Measurements from ENCODE around the gene ZMYM5. TPM values are rescaled to one million over a fixed set of nuclear protein-coding genes. Genes with fewer than 3 reads are reported as not detected.
"Not testable (repeated sequence)": the region's sequence is repeated elsewhere in the genome, so short reads cannot be mapped to it uniquely, and the experiment has no call there.

ZMYM5 gene
- total RNA-seq, 4 donors from 2014 or later, result 7.4 to 16.2 (median 10.0) TPM

DNA sequence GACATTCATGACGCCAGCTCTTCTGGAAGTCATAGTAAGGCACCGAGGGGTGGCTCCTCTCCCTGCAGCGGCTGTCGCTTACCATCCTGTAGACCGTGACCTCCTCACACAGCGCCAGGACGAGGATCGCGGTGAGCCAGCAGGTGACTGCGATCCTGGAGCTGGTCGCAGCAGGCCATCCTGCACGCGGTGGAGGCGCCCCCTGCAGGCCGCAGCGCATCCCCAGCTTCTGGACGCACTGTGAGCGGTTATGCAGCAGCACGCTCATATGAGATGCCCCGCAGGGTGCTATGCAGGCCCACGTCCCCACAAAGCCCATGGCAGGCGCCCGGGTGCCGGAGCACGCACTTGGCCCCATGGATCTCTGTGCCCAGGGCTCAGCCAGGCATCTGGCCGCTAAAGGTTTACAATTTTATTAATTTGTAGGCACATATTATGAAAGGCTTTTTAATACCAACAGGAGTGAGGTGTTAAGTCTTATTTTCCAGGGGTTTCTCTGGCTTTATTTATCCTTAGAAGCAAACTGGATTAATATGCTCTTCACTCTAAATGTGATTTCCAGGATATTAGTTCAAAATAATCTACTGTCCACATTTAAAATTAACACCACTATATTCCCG lies 45.1 kb downstream of the ZMYM5 start:
- no peak for DNase-seq
- Histone ChIP-seq H3K4me3 (no peak overlapping the region), H3K27me3 (no peaks in the 10 kb centered on the region), H3K9me3 (no peaks in the 10 kb centered on the region), H3K4me1 (no peaks in the 10 kb centered on the region), H3K27ac (no peak overlapping the region), H3K36me3 (peaks cover 0 to 73% (median 7%) of the 10 kb centered on the region in 3 donors)
- intact Hi-C loops (cut with DNase I), result no loop called here
- TF ChIP-seq, protein P1, sequence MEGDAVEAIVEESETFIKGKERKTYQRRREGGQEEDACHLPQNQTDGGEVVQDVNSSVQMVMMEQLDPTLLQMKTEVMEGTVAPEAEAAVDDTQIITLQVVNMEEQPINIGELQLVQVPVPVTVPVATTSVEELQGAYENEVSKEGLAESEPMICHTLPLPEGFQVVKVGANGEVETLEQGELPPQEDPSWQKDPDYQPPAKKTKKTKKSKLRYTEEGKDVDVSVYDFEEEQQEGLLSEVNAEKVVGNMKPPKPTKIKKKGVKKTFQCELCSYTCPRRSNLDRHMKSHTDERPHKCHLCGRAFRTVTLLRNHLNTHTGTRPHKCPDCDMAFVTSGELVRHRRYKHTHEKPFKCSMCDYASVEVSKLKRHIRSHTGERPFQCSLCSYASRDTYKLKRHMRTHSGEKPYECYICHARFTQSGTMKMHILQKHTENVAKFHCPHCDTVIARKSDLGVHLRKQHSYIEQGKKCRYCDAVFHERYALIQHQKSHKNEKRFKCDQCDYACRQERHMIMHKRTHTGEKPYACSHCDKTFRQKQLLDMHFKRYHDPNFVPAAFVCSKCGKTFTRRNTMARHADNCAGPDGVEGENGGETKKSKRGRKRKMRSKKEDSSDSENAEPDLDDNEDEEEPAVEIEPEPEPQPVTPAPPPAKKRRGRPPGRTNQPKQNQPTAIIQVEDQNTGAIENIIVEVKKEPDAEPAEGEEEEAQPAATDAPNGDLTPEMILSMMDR (IDR thresholded peaks at IDR 0.05), result peak in 4 of 6 experiments; percentile 17 to 49 (median 24)
- no peak for TF ChIP-seq POLR2A (IDR thresholded peaks at IDR 0.05)
- WGBS, 2 donors, result 77 to 96% methylated on average over 2 to 9 of the region's 27 CpGs

DNA sequence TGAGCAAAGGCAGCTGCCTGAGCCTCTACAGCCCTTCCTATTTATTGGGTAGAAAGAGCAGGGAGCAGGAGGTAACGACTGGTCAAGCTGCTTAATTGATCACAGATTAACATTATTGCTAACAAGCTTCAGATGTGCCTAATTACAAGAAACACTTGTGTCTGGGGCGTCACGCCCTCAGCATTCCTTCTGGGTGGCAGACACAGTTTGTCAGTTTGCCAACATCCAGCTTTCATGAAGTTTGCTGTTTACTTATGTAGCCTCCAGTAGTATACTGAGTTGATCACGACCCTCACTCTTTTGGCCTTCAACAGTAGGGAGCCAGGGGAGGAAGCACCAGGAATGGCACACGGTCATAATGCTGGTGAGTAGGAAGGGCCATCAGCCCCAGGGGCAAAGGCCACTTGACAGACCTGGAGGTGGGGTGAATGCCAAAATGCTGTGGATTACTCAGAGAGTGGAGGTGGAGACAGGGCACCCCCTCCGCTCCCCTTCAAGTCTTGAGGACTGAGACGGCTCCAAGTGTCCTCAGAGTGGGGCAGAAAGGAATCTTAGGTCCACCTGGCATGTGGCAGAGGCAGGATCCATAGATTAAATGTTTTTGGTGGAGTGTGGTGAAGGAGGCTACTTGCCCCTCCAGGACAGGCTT lies 45.8 kb downstream of the ZMYM5 start:
- no peak for DNase-seq
- H3K9me3 ChIP-seq, result no peaks in the 10 kb centered on the region
- intact Hi-C loops (cut with DNase I), result no loop called here
- no peaks in the 10 kb centered on the region for H3K27me3 ChIP-seq
- WGBS, 2 donors, result 85 to 87% methylated on average over 6 to 7 of the region's 7 CpGs
- H3K4me1 ChIP-seq, result no peaks in the 10 kb centered on the region
- TF ChIP-seq POLR2A (IDR thresholded peaks at IDR 0.05), result no peak
- TF ChIP-seq, protein P1 (IDR thresholded peaks at IDR 0.05), result no peak
- H3K4me3 ChIP-seq, result no peak overlapping the region
- H3K36me3 ChIP-seq, result peaks cover 0 to 66% (median 7%) of the 10 kb centered on the region in 3 donors
- no peak overlapping the region for H3K27ac ChIP-seq

DNA sequence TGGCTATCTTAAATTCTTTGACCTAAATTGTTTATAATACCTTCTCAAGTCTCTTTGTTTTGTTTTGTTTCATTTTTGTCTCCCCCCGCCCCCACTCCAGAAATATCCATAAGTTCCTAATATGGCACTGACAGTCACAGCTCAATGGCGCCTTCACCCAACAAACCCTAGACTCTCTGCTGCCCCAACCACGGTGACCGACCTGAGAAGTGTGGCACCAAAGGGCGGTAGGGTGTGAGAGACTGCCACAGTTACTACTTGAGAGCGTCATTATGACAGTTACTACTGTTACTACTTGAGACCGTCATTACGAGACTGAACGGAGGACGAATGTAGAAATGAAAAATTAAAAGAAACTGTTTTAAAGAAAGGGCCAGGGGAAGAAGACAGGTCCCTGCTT lies 46.3 kb downstream of the ZMYM5 start:
- Histone ChIP-seq H3K9me3 (no peaks in the 10 kb centered on the region), H3K4me3 (no peak overlapping the region), H3K27ac (no peak overlapping the region), H3K36me3 (peaks cover 0 to 61% (median 7%) of the 10 kb centered on the region in 3 donors), H3K4me1 (no peaks in the 10 kb centered on the region), H3K27me3 (no peaks in the 10 kb centered on the region)
- no peak for TF ChIP-seq POLR2A (IDR thresholded peaks at IDR 0.05)
- TF ChIP-seq, protein P1 (IDR thresholded peaks at IDR 0.05), result no peak
- intact Hi-C loops (cut with DNase I), result no loop called here
- no peak for DNase-seq
- 90 to 94% methylated on average over 9 to 10 of the region's 10 CpGs for WGBS, 2 donors

DNA sequence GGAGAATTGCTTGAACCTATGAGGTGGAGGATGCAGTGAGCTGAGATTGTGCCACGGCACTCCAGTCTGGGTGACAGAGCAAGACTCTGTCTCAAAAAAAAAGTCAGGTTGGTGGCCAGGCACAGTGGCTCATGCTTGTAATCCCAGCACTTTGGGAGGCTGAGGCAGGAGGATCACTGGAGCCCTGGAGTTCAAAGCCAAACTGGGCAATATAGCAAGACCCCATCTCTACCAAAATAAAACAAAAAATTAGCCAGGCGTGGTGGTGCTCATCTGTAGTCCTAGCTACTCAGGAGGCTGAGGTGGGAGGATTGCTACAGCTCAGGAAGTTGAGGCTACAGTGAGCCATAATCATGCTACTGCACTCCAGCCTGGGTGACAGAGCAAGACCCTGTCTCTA lies 47.6 kb downstream of the ZMYM5 start:
- WGBS, 2 donors, result 89 to 100% methylated on average over 2 of the region's 2 CpGs

DNA sequence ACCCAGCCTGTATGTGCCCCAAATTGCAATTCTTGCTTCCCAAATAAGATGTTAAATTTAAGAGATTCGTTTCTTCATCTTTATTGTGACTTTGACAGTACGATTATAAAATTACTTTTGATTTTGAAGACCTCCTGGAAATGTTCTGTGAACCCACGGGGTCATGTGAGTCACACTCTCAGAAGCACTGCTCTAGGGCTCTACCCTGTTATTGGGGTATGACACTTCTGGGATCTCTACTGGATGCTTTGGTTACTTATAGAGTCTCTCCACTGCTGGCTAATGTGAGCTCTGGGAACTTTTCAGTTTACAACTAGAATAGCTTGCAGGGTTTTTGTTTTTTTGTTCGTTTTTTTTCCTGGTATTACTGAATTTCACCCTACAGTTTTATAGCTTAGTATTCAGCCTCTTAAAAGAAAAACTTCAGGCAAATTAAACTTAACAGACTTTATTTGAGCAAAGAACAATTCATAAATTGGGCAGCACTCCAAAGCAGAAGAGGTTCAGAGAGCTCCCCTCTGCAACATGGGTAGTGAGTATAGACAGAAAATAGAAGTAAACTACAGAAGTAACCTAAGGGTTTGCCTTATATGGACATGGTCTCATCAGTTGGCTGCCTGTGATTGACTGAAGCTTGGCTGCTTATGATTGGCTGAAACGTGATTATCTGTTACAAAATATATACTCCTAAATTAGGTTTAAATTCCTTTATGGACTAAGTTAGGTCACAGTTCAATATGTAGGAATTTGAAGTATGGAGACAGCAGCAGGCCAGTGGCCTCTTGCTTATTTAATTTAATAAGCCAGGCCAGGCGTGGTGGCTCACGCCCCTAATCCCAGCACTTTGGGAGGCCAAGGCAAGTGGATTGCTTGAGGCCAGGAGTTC lies 52.2 kb downstream of the ZMYM5 start:
- Histone ChIP-seq H3K4me3 (no peak overlapping the region), H3K36me3 (peaks cover 0 to 11% (median 0%) of the 10 kb centered on the region in 3 donors), H3K27ac (no peak overlapping the region), H3K27me3 (no peaks in the 10 kb centered on the region), H3K4me1 (no peaks in the 10 kb centered on the region), H3K9me3 (no peaks in the 10 kb centered on the region)
- DNase-seq, result no peak
- WGBS, 2 donors, result 88 to 94% methylated on average over 7 of the region's 7 CpGs
- intact Hi-C loops (cut with DNase I), result no loop called here
- no peak for TF ChIP-seq POLR2A (IDR thresholded peaks at IDR 0.05)
- TF ChIP-seq, protein P1 (IDR thresholded peaks at IDR 0.05), result no peak

More for the DNA sequence above, 47.6 kb downstream of the ZMYM5 start:
- H3K9me3 ChIP-seq; H3K4me1 ChIP-seq; DNase-seq; H3K27me3 ChIP-seq; H3K4me3 ChIP-seq; intact Hi-C loops (cut with DNase I); H3K27ac ChIP-seq: not testable (repeated sequence)
- peaks cover 0 to 48% (median 7%) of the 10 kb centered on the region in 3 donors for H3K36me3 ChIP-seq

All from esophagus squamous epithelium (tissue), 5 donors.